ENCODE data around the gene TKT. TPM values are rescaled to one million over a fixed set of nuclear protein-coding genes. Genes with fewer than 3 reads are reported as not detected.
"Not testable (repeated sequence)": the region's sequence is repeated elsewhere in the genome, so short reads cannot be mapped to it uniquely, and the experiment has no call there.

TKT gene
- total RNA-seq, 3 donors from 2014 or later (not counting 1 experiment from before 2014, with no cell fraction given) = 82.9 to 126 (median 107) TPM

DNA sequence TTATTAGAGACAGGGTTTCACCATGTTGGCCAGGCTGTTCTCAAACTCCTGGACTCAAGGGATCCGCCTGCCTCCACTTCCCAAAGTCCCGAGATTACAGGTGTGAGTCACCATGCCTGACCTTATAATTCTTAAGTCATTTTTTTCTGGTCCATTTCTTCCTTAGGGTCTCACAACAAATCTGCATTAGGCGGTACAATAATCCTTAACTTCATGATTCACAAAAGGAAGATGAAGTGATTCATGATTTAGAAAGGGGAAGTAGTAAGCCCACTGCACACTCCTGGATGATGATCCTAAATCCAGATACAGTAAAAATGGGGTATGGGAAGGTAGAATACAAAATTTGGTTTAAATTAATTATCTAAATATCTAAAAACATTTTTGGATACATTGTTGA, 45.0 kb upstream of the TKT start:
- H3K9me3 Mint-ChIP-seq = no peaks in the 10 kb centered on the region
- no peak overlapping the region for H3K4me3 Mint-ChIP-seq
- no peaks in the 10 kb centered on the region for H3K4me1 Mint-ChIP-seq
- H3K27me3 Mint-ChIP-seq (ENCODE audit: low read depth in 2 of 2) = no peaks in the 10 kb centered on the region
- no peaks in the 10 kb centered on the region for H3K4me1 ChIP-seq (ENCODE audit: control insufficient read depth, insufficient read depth, low read length)
- H3K4me3 ChIP-seq (ENCODE audit: low read length) = no peak overlapping the region
- DNase-seq = no peak
- intact Hi-C loops (cut with micrococcal nuclease) = no loop called here
- 93% methylated on average over 3 of the region's 3 CpGs for WGBS (ENCODE audit: insufficient coverage)
- H3K27ac Mint-ChIP-seq = no peak overlapping the region
- no peaks in the 10 kb centered on the region for H3K9me3 ChIP-seq (ENCODE audit: control insufficient read depth, insufficient read depth, low read length)
- peaks cover 5% of the 10 kb centered on the region for H3K36me3 Mint-ChIP-seq
- H3K27me3 ChIP-seq (ENCODE audit: control insufficient read depth, insufficient read depth, low read length) = no peaks in the 10 kb centered on the region
- TF ChIP-seq, protein P1, sequence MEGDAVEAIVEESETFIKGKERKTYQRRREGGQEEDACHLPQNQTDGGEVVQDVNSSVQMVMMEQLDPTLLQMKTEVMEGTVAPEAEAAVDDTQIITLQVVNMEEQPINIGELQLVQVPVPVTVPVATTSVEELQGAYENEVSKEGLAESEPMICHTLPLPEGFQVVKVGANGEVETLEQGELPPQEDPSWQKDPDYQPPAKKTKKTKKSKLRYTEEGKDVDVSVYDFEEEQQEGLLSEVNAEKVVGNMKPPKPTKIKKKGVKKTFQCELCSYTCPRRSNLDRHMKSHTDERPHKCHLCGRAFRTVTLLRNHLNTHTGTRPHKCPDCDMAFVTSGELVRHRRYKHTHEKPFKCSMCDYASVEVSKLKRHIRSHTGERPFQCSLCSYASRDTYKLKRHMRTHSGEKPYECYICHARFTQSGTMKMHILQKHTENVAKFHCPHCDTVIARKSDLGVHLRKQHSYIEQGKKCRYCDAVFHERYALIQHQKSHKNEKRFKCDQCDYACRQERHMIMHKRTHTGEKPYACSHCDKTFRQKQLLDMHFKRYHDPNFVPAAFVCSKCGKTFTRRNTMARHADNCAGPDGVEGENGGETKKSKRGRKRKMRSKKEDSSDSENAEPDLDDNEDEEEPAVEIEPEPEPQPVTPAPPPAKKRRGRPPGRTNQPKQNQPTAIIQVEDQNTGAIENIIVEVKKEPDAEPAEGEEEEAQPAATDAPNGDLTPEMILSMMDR (IDR thresholded peaks at IDR 0.05) = no peak
- no peak overlapping the region for H3K27ac ChIP-seq (ENCODE audit: low read length)
- H3K36me3 ChIP-seq (ENCODE audit: control insufficient read depth, insufficient read depth, low read length) = peaks cover 40% of the 10 kb centered on the region
- ATAC-seq = no peak

GRCh38 chr3:53299611-53300023, 43.8 kb upstream of the TKT start:
- not testable (repeated sequence) for H3K4me3 Mint-ChIP-seq; H3K27me3 Mint-ChIP-seq (ENCODE audit: low read depth in 2 of 2); H3K27me3 ChIP-seq (ENCODE audit: control insufficient read depth, insufficient read depth, low read length); H3K4me1 ChIP-seq (ENCODE audit: control insufficient read depth, insufficient read depth, low read length); H3K9me3 Mint-ChIP-seq; H3K9me3 ChIP-seq (ENCODE audit: control insufficient read depth, insufficient read depth, low read length); H3K27ac Mint-ChIP-seq; H3K36me3 Mint-ChIP-seq; H3K4me1 Mint-ChIP-seq; H3K27ac ChIP-seq (ENCODE audit: low read length); H3K4me3 ChIP-seq (ENCODE audit: low read length)
- peak in 1 of 2 donors; percentile 65 for DNase-seq
- intact Hi-C loops (cut with micrococcal nuclease) = loop anchor here (1.0 kb wide), 1 partner anchor 411 kb away; no protein-coding TSS in a partner anchor
- H3K36me3 ChIP-seq (ENCODE audit: control insufficient read depth, insufficient read depth, low read length) = peaks cover 33% of the 10 kb centered on the region
- 62% methylated on average over 5 of the region's 5 CpGs for WGBS (ENCODE audit: insufficient coverage)
- TF ChIP-seq, protein P1 (IDR thresholded peaks at IDR 0.05) = peak; percentile 92
- ATAC-seq = peak; percentile 82 to 89 (median 86)

DNA sequence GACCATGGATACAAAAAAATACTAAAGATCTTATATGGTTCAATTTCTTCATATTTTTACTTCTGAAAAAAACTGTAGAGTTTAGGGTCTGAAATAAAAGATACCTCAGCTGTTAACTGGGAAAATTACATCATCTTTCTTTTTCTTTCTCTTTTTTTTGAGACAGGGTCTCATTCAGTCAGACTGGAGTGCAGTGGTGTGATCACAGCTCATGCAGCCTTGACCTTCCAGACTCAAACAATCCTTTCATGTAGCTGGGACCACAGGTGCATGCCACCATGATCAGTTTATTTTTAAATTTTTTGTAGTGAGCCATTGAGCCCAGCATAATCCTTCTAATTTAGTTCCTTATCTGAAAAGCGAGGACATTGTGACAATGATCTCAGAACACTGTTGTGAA, 39.6 kb upstream of the TKT start:
- H3K9me3 Mint-ChIP-seq = no peaks in the 10 kb centered on the region
- H3K27ac ChIP-seq (ENCODE audit: low read length) = no peak overlapping the region
- no peak for ATAC-seq
- no peaks in the 10 kb centered on the region for H3K36me3 Mint-ChIP-seq
- H3K27ac Mint-ChIP-seq = no peak overlapping the region
- TF ChIP-seq, protein P1 (IDR thresholded peaks at IDR 0.05) = no peak
- no peak overlapping the region for H3K4me3 Mint-ChIP-seq
- no peaks in the 10 kb centered on the region for H3K27me3 ChIP-seq (ENCODE audit: control insufficient read depth, insufficient read depth, low read length)
- no CpG with 5 or more reads among the region's 1 CpG for WGBS (ENCODE audit: insufficient coverage)
- no peak overlapping the region for H3K4me3 ChIP-seq (ENCODE audit: low read length)
- H3K9me3 ChIP-seq (ENCODE audit: control insufficient read depth, insufficient read depth, low read length) = no peaks in the 10 kb centered on the region
- intact Hi-C loops (cut with micrococcal nuclease) = no loop called here
- no peaks in the 10 kb centered on the region for H3K27me3 Mint-ChIP-seq (ENCODE audit: low read depth in 2 of 2)
- peaks cover 26% of the 10 kb centered on the region for H3K36me3 ChIP-seq (ENCODE audit: control insufficient read depth, insufficient read depth, low read length)
- H3K4me1 ChIP-seq (ENCODE audit: control insufficient read depth, insufficient read depth, low read length) = no peaks in the 10 kb centered on the region
- no peak for DNase-seq
- H3K4me1 Mint-ChIP-seq = no peaks in the 10 kb centered on the region

- Mint-ChIP-seq H3K9me3 (no peaks in the 10 kb centered on the region), H3K27me3 (ENCODE audit: low read depth in 2 of 2) (no peaks in the 10 kb centered on the region), H3K4me1 (no peaks in the 10 kb centered on the region), H3K4me3 (no peak overlapping the region), H3K36me3 (no peaks in the 10 kb centered on the region), H3K27ac (no peak overlapping the region)
- WGBS (ENCODE audit: insufficient coverage) = 97% methylated on average over 8 of the region's 8 CpGs
- TF ChIP-seq, protein P1 (IDR thresholded peaks at IDR 0.05) = no peak
- Histone ChIP-seq H3K27ac (ENCODE audit: low read length) (no peak overlapping the region), H3K4me1 (ENCODE audit: control insufficient read depth, insufficient read depth, low read length) (no peaks in the 10 kb centered on the region), H3K27me3 (ENCODE audit: control insufficient read depth, insufficient read depth, low read length) (no peaks in the 10 kb centered on the region), H3K4me3 (ENCODE audit: low read length) (no peak overlapping the region), H3K9me3 (ENCODE audit: control insufficient read depth, insufficient read depth, low read length) (no peaks in the 10 kb centered on the region), H3K36me3 (ENCODE audit: control insufficient read depth, insufficient read depth, low read length) (peaks cover 22% of the 10 kb centered on the region)
- ATAC-seq (no peak), DNase-seq (no peak)
- intact Hi-C loops (cut with micrococcal nuclease) = no loop called here
These were observed 38.0 kb upstream of the TKT start for GRCh38 chr3:53293867-53294266.
